ENCODE results near the gene CAP2.
A peak's percentile ranks its signal among the peaks of the same experiment; 100 is the strongest.

The CAP2 gene

DNA sequence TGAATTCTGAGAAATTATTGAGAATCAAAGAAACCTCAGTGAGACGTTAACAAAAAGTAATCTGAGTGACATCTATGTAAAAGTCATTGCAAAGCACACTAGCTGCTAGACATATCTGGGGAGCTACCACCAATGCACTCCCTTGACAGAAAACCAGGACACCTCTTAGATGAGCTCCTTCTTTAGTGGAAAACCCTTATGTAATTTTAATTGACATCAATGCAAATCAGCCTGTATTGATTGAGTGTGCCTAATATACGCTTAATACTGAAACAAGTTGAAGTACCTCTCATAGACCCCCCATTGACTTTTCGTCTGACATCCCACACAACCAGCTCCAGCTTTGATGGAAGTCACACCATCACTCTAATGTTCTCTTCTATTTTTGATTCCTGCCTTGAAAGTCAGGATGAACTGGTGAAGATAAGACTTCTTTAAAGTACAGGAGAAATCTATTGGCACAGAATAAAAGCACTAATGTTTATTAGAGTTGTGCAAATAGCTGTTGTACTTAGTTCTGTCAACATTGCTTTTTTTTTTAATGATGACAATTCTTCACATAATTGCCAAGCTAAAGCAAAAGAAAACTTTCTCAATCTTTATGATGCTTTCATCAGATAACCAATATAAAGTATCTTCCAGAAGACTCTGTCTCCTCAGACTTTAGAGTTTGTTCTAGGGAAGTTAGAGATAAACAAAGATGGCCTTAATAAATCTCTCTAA lies 108.7 kb downstream of the CAP2 start:
- TF ChIP-seq, protein P1, sequence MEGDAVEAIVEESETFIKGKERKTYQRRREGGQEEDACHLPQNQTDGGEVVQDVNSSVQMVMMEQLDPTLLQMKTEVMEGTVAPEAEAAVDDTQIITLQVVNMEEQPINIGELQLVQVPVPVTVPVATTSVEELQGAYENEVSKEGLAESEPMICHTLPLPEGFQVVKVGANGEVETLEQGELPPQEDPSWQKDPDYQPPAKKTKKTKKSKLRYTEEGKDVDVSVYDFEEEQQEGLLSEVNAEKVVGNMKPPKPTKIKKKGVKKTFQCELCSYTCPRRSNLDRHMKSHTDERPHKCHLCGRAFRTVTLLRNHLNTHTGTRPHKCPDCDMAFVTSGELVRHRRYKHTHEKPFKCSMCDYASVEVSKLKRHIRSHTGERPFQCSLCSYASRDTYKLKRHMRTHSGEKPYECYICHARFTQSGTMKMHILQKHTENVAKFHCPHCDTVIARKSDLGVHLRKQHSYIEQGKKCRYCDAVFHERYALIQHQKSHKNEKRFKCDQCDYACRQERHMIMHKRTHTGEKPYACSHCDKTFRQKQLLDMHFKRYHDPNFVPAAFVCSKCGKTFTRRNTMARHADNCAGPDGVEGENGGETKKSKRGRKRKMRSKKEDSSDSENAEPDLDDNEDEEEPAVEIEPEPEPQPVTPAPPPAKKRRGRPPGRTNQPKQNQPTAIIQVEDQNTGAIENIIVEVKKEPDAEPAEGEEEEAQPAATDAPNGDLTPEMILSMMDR (IDR thresholded peaks at IDR 0.05; ENCODE audit: low read depth, low read length): no peak

DNA sequence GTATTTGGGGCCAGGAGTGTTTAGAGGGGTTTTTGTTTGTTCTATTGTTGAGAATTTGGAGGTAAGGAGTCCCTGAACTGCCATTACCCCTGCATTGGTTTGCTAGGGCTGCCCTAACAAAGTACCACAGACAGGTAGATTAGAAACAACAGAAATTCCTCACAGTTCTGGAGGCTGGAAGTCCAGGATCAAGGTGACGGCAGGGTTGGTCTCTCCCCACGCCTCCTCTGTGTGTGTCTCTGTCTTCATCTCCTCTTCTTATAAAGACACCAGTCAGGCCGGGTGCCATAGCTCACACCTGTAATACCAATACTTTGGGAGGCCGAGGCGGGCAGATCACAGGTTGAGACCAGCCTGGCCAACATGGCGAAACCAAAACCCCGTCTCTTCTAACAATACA lies 109.7 kb downstream of the CAP2 start:
- no peak overlapping the region for H3K4me3 ChIP-seq (ENCODE audit: low read depth, low read length)
- TF ChIP-seq, protein P1 (IDR thresholded peaks at IDR 0.05; ENCODE audit: low read depth, low read length): no peak

More for the DNA sequence above, 108.7 kb downstream of the CAP2 start:
- H3K4me3 ChIP-seq (ENCODE audit: low read depth, low read length): no peak overlapping the region

DNA sequence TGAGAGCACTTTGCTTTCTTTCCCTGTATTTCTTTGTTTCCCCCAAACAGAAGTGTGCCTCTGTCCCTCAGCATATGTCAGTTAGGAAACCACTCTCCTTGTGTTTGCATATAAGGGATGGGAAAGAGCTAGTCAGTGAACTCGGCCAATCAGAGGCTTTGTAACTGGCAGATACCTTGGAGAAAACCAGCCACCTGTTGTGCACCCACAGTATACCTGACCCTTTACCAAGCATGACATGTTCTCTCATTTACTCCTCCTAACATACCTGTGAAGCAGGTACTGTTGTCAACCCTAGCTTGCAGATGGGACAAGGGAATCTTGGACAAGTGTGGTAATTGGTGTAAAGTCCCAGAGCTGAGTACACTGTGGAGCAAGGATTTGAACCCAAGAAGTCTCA lies 110.6 kb downstream of the CAP2 start:
- H3K4me3 ChIP-seq (ENCODE audit: low read depth, low read length): no peak overlapping the region
- TF ChIP-seq, protein P1 (IDR thresholded peaks at IDR 0.05; ENCODE audit: low read depth, low read length): no peak

DNA sequence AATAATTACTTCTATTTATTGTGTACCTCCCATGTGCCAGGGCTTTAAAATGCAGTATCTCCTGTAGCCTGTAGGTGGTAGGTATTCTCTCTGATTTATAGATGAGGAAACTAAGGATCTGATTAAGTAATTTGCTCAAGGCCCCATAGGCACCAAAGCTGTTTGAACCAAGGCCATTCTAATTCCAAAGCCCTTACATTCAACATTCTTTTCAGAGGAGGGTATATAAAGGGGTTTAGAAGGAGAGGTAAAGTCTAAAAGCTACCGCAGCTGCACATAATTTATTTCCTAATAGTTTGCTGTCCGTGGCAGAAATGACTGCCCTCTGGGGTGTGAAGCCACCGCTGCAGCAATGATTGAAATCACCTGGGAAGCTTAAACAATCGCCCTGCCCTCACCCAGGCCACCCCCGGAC lies 111.7 kb downstream of the CAP2 start:
- no peak overlapping the region for H3K4me3 ChIP-seq (ENCODE audit: low read depth, low read length)
- TF ChIP-seq, protein P1 (IDR thresholded peaks at IDR 0.05; ENCODE audit: low read depth, low read length): peak; percentile 4; the same call in 1 of the 2 replicates

DNA sequence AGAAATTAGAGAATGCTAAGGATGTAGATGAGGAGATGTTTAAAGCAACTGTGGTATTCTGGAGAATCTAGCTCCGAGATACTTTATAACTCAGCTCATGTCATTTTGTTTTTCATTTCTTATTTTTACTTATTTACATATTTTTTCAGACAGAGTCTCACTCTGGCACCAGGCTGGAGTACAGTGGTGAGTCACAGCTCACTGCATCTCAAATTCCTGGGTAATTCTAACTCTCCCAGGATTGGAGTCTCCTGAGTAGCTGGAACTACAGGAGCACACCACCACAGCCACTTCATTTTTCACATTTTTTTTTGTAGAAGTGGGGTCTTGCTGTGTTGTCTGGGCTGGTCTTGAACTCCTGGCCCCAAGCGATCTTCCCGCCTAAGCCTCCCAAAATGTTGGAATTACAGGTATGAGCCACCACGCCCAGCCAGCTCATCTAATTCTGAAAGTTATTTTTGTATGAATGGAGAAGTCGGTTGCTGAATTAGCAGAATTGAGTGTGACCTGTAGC lies 112.4 kb downstream of the CAP2 start:
- H3K4me3 ChIP-seq (ENCODE audit: low read depth, low read length): no peak overlapping the region
- TF ChIP-seq, protein P1 (IDR thresholded peaks at IDR 0.05; ENCODE audit: low read depth, low read length): no peak

DNA sequence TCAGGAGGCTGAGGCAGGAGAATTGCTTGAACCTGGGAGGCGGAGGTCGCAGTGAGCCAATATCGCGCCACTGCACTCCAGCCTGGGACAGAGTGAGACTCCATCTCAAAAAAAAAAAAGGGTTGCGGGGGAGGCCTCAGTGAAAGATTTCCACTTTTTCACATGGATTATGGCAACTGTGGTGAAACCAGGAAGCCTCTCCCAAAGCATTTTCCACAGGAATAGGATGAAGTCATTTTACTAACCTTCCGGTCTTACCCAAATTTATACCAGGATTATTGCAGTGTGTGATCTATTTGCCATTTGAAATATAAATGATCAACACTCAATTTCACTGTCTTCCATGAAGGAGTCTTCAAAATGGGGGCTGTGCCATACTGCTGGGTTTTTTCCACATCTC lies 113.1 kb downstream of the CAP2 start:
- no peak overlapping the region for H3K4me3 ChIP-seq (ENCODE audit: low read depth, low read length)
- TF ChIP-seq, protein P1 (IDR thresholded peaks at IDR 0.05; ENCODE audit: low read depth, low read length): no peak

DNA sequence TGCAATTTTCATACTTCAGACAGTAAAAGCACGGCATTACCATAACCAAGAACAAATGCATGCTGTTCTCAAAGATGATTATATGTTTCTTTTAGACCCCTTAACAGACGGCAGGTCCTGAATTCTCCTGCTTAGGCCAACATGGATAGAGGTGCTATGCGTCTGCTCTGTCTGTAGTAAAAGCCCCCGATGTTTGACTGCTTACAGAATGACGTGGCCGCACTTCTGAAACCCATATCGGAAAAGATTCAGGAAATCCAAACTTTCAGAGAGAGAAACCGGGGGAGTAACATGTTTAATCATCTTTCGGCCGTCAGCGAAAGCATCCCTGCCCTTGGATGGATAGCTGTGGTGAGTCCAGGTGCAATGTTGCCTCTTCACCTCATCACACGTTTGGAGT lies 113.6 kb downstream of the CAP2 start:
- TF ChIP-seq, protein P1 (IDR thresholded peaks at IDR 0.05; ENCODE audit: low read depth, low read length): no peak
- no peak overlapping the region for H3K4me3 ChIP-seq (ENCODE audit: low read depth, low read length)

Data from WI38 (cell line).